ENCODE data around the gene ZNF526.
A peak's percentile ranks its signal among the peaks of the same experiment; 100 is the strongest.

The ZNF526 gene

DNA sequence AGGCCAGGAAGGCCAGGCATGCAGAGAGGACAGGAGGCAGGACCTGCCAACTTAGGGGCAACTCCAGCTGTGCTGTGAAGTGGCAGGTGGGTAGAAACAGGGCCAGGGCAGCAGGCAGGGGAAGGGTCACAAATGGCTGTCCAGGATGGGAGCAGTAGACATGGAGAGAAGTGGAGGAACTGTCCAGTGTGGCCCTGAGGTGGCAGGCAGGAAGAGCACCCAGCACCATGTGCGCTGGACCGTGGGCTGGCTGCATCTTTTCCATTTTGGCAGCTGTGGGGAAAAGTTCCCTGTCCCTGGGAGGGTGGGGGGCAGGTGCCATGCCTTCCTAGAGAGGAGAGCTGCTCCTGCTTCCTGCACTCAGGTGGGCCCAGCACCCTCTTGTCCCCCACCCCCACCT is 16.4 kb upstream of the ZNF526 start (continued):
- TF ChIP-seq ZFP3 (CRISPR knock-in tag; IDR thresholded peaks at IDR 0.05): no peak
- no peak for TF ChIP-seq ZC3H10 (CRISPR knock-in tag; IDR thresholded peaks at IDR 0.05)
- no peak for TF ChIP-seq OSR1 (CRISPR knock-in tag; IDR thresholded peaks at IDR 0.05)
- no peak for TF ChIP-seq PPARA (CRISPR knock-in tag; IDR thresholded peaks at IDR 0.05; ENCODE audit: borderline replicate concordance)
- no peak for TF ChIP-seq ZFP30 (CRISPR knock-in tag; IDR thresholded peaks at IDR 0.05)
- TF ChIP-seq, protein P1, sequence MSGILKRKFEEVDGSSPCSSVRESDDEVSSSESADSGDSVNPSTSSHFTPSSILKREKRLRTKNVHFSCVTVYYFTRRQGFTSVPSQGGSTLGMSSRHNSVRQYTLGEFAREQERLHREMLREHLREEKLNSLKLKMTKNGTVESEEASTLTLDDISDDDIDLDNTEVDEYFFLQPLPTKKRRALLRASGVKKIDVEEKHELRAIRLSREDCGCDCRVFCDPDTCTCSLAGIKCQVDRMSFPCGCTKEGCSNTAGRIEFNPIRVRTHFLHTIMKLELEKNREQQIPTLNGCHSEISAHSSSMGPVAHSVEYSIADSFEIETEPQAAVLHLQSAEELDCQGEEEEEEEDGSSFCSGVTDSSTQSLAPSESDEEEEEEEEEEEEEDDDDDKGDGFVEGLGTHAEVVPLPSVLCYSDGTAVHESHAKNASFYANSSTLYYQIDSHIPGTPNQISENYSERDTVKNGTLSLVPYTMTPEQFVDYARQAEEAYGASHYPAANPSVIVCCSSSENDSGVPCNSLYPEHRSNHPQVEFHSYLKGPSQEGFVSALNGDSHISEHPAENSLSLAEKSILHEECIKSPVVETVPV (CRISPR knock-in tag; IDR thresholded peaks at IDR 0.05): no peak
- TF ChIP-seq TOX (CRISPR knock-in tag; IDR thresholded peaks at IDR 0.05; ENCODE audit: borderline replicate concordance): no peak

DNA sequence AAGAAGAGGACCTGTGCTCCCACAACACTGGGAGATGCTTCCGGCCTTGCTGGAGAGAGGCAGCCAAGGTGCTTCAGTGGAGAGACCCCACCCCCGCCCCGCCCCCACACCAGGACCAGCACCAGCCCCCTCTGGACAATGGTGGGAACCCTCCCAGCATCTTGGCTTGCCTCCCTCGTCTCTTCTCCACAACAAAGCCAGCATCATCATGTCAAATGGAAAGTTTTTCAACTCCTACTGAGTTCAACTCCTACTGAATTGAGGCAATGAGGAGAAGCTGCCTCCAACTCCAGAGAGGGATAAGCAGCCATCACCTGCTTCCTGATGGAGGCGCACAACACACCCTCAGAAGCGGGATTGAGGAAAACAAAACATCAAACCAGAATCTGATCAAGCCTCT is 15.4 kb upstream of the ZNF526 start:
- TF ChIP-seq ZC3H10 (CRISPR knock-in tag; IDR thresholded peaks at IDR 0.05): no peak
- TF ChIP-seq TCF4 (CRISPR knock-in tag; IDR thresholded peaks at IDR 0.05; ENCODE audit: borderline replicate concordance): no peak
- TF ChIP-seq, protein P1 (CRISPR knock-in tag; IDR thresholded peaks at IDR 0.05): no peak
- no peak for TF ChIP-seq PPARA (CRISPR knock-in tag; IDR thresholded peaks at IDR 0.05; ENCODE audit: borderline replicate concordance)
- TF ChIP-seq, protein P2, sequence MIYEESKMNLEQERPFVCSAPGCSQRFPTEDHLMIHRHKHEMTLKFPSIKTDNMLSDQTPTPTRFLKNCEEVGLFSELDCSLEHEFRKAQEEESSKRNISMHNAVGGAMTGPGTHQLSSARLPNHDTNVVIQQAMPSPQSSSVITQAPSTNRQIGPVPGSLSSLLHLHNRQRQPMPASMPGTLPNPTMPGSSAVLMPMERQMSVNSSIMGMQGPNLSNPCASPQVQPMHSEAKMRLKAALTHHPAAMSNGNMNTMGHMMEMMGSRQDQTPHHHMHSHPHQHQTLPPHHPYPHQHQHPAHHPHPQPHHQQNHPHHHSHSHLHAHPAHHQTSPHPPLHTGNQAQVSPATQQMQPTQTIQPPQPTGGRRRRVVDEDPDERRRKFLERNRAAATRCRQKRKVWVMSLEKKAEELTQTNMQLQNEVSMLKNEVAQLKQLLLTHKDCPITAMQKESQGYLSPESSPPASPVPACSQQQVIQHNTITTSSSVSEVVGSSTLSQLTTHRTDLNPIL (CRISPR knock-in tag; IDR thresholded peaks at IDR 0.05; ENCODE audit: low read depth): no peak
- TF ChIP-seq ESRRG (CRISPR knock-in tag; IDR thresholded peaks at IDR 0.05): no peak
- TF ChIP-seq ISL1 (CRISPR knock-in tag; IDR thresholded peaks at IDR 0.05): no peak
- TF ChIP-seq GLIS3 (CRISPR knock-in tag; IDR thresholded peaks at IDR 0.05): no peak
- no peak for TF ChIP-seq RARB (CRISPR knock-in tag; IDR thresholded peaks at IDR 0.05)
- no peak for TF ChIP-seq TOX (CRISPR knock-in tag; IDR thresholded peaks at IDR 0.05; ENCODE audit: borderline replicate concordance)
- TF ChIP-seq ZNF70 (CRISPR knock-in tag; IDR thresholded peaks at IDR 0.05): no peak
- TF ChIP-seq, protein P3, sequence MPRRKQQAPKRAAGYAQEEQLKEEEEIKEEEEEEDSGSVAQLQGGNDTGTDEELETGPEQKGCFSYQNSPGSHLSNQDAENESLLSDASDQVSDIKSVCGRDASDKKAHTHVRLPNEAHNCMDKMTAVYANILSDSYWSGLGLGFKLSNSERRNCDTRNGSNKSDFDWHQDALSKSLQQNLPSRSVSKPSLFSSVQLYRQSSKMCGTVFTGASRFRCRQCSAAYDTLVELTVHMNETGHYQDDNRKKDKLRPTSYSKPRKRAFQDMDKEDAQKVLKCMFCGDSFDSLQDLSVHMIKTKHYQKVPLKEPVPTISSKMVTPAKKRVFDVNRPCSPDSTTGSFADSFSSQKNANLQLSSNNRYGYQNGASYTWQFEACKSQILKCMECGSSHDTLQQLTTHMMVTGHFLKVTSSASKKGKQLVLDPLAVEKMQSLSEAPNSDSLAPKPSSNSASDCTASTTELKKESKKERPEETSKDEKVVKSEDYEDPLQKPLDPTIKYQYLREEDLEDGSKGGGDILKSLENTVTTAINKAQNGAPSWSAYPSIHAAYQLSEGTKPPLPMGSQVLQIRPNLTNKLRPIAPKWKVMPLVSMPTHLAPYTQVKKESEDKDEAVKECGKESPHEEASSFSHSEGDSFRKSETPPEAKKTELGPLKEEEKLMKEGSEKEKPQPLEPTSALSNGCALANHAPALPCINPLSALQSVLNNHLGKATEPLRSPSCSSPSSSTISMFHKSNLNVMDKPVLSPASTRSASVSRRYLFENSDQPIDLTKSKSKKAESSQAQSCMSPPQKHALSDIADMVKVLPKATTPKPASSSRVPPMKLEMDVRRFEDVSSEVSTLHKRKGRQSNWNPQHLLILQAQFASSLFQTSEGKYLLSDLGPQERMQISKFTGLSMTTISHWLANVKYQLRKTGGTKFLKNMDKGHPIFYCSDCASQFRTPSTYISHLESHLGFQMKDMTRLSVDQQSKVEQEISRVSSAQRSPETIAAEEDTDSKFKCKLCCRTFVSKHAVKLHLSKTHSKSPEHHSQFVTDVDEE (CRISPR knock-in tag; IDR thresholded peaks at IDR 0.05): no peak
- TF ChIP-seq OSR1 (CRISPR knock-in tag; IDR thresholded peaks at IDR 0.05): no peak
- no peak for TF ChIP-seq ZNF8 (CRISPR knock-in tag; IDR thresholded peaks at IDR 0.05)
- no peak for TF ChIP-seq ARNTL (CRISPR knock-in tag; IDR thresholded peaks at IDR 0.05; ENCODE audit: borderline replicate concordance, low read depth)
- no peak for TF ChIP-seq SNAI2 (CRISPR knock-in tag; IDR thresholded peaks at IDR 0.05)
- TF ChIP-seq, protein P4, sequence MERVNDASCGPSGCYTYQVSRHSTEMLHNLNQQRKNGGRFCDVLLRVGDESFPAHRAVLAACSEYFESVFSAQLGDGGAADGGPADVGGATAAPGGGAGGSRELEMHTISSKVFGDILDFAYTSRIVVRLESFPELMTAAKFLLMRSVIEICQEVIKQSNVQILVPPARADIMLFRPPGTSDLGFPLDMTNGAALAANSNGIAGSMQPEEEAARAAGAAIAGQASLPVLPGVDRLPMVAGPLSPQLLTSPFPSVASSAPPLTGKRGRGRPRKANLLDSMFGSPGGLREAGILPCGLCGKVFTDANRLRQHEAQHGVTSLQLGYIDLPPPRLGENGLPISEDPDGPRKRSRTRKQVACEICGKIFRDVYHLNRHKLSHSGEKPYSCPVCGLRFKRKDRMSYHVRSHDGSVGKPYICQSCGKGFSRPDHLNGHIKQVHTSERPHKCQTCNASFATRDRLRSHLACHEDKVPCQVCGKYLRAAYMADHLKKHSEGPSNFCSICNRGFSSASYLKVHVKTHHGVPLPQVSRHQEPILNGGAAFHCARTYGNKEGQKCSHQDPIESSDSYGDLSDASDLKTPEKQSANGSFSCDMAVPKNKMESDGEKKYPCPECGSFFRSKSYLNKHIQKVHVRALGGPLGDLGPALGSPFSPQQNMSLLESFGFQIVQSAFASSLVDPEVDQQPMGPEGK (CRISPR knock-in tag; IDR thresholded peaks at IDR 0.05; ENCODE audit: borderline replicate concordance): no peak
- TF ChIP-seq ZFP3 (CRISPR knock-in tag; IDR thresholded peaks at IDR 0.05): no peak
- ATAC-seq: no peak

GRCh38 chr19:42206871-42207755 is 13.0 kb upstream of the ZNF526 start:
- peak; percentile 56 for ATAC-seq
- TF ChIP-seq, protein P3 (CRISPR knock-in tag; IDR thresholded peaks at IDR 0.05): no peak
- TF ChIP-seq ARNTL (CRISPR knock-in tag; IDR thresholded peaks at IDR 0.05; ENCODE audit: borderline replicate concordance, low read depth): no peak
- TF ChIP-seq, protein P4 (CRISPR knock-in tag; IDR thresholded peaks at IDR 0.05; ENCODE audit: borderline replicate concordance): no peak
- no peak for TF ChIP-seq CSDC2 (CRISPR knock-in tag; IDR thresholded peaks at IDR 0.05)
- TF ChIP-seq ZFP3 (CRISPR knock-in tag; IDR thresholded peaks at IDR 0.05): no peak
- no peak for TF ChIP-seq GLIS3 (CRISPR knock-in tag; IDR thresholded peaks at IDR 0.05)
- TF ChIP-seq TOX (CRISPR knock-in tag; IDR thresholded peaks at IDR 0.05; ENCODE audit: borderline replicate concordance): no peak
- TF ChIP-seq RARB (CRISPR knock-in tag; IDR thresholded peaks at IDR 0.05): no peak
- no peak for TF ChIP-seq ZNF8 (CRISPR knock-in tag; IDR thresholded peaks at IDR 0.05)
- no peak for TF ChIP-seq ZC3H10 (CRISPR knock-in tag; IDR thresholded peaks at IDR 0.05)

All from SK-N-SH treated with all-trans-retinoic acid at 6 μM for 48 hours (cell line).